SK-N-SH treated with all-trans-retinoic acid at 6 μM for 48 hours (cell line): Measurements from ENCODE around the gene PRKRIP1.

Experiments used
- ATAC-seq: fragments of 200-7000 bp; cut with Tn5 transposase; 3 replicates; pipeline ENCODE4 v1.9.1; 2020; ENCODE audit warnings: mild to moderate bottlenecking, moderate library complexity
- ARNTL ChIP-seq: fragments of 450-650 bp; formaldehyde crosslinking; IDR thresholded peaks from 2 replicates; pipeline ENCODE4 v1.5.0; 2020; ENCODE audit warnings: low read depth, mild to moderate bottlenecking, moderate library complexity, borderline replicate concordance
- BACH2 ChIP-seq: fragments of 250-450 bp; sonication (Bioruptor Pico); IDR thresholded peaks from 2 replicates; pipeline ENCODE4 v1.9.0; 2021; ENCODE audit warnings: mild to moderate bottlenecking, borderline replicate concordance
- CSDC2 ChIP-seq: fragments of 250-450 bp; sonication (Bioruptor Pico); IDR thresholded peaks from 2 replicates; pipeline ENCODE4 v1.5.0; 2020; ENCODE audit warnings: mild to moderate bottlenecking, moderate library complexity
- ESRRG ChIP-seq: fragments of 250-450 bp; sonication (Bioruptor Pico); IDR thresholded peaks from 2 replicates; pipeline ENCODE4 v1.6.1; 2021; ENCODE audit warnings: mild to moderate bottlenecking
- GLIS3 ChIP-seq: fragments of 250-450 bp; sonication (Bioruptor Pico); IDR thresholded peaks from 2 replicates; pipeline ENCODE4 v1.5.0; 2020; ENCODE audit warnings: mild to moderate bottlenecking, moderate library complexity
- OSR1 ChIP-seq: fragments of 250-450 bp; sonication (Bioruptor Pico); IDR thresholded peaks from 2 replicates; pipeline ENCODE4 v1.8.0; 2022; ENCODE audit warnings: moderate library complexity, mild to moderate bottlenecking, inconsistent platforms
- RARB ChIP-seq: fragments of 250-450 bp; sonication (Bioruptor Pico); IDR thresholded peaks from 2 replicates; pipeline ENCODE4 v1.8.0; 2021; ENCODE audit warnings: mild to moderate bottlenecking, moderate library complexity
- SNAI2 ChIP-seq: fragments of 250-450 bp; sonication (Bioruptor Pico); IDR thresholded peaks from 2 replicates; pipeline ENCODE4 v1.5.0; 2020; ENCODE audit warnings: mild to moderate bottlenecking, moderate library complexity
- TOX ChIP-seq: fragments of 250-450 bp; sonication (Bioruptor Pico); IDR thresholded peaks from 2 replicates; pipeline ENCODE4 v1.8.0; 2021; ENCODE audit warnings: mild to moderate bottlenecking, moderate library complexity, borderline replicate concordance
- ZC3H10 ChIP-seq: fragments of 250-450 bp; sonication (Bioruptor Pico); IDR thresholded peaks from 2 replicates; pipeline ENCODE4 v1.5.1; 2021; ENCODE audit warnings: mild to moderate bottlenecking, moderate library complexity
- ZFP3 ChIP-seq: fragments of 250-450 bp; sonication (Bioruptor Pico); IDR thresholded peaks from 2 replicates; pipeline ENCODE4 v1.5.0; 2020; ENCODE audit warnings: mild to moderate bottlenecking, moderate library complexity
- ZFP30 ChIP-seq: fragments of 450-650 bp; formaldehyde crosslinking; IDR thresholded peaks from 2 replicates; pipeline ENCODE4 v1.5.0; 2022; ENCODE audit warnings: mild to moderate bottlenecking, moderate library complexity
- ZNF565 ChIP-seq: fragments of 450-650 bp; formaldehyde crosslinking; conservative IDR thresholded peaks from 2 replicates; pipeline ENCODE4 v1.5.0; 2020; ENCODE audit warnings: low read depth, mild to moderate bottlenecking, moderate library complexity
- ZNF70 ChIP-seq: fragments of 450-650 bp; formaldehyde crosslinking; IDR thresholded peaks from 2 replicates; pipeline ENCODE4 v1.5.0; 2020; ENCODE audit warnings: mild to moderate bottlenecking, moderate library complexity
- ZNF8 ChIP-seq: fragments of 450-650 bp; formaldehyde crosslinking; IDR thresholded peaks from 2 replicates; pipeline ENCODE4 v1.5.0; 2020; ENCODE audit warnings: mild to moderate bottlenecking, moderate library complexity
- TF ChIP-seq, protein P1 (sequence below): fragments of 250-450 bp; sonication (Bioruptor Pico); IDR thresholded peaks from 2 replicates; pipeline ENCODE4 v1.8.0; 2021; ENCODE audit warnings: low read depth, mild to moderate bottlenecking, moderate library complexity, borderline replicate concordance
- TF ChIP-seq, protein P2 (sequence below): fragments of 250-450 bp; sonication (Bioruptor Pico); IDR thresholded peaks from 2 replicates; pipeline ENCODE4 v1.5.1; 2021; ENCODE audit warnings: mild to moderate bottlenecking, moderate library complexity
- TF ChIP-seq, protein P3 (sequence below): fragments of 250-450 bp; sonication (Bioruptor Pico); IDR thresholded peaks from 2 replicates; pipeline ENCODE4 v1.5.0; 2020; ENCODE audit warnings: mild to moderate bottlenecking, moderate library complexity
- TF ChIP-seq, protein P4 (sequence below): fragments of 250-450 bp; sonication (Bioruptor Pico); IDR thresholded peaks from 2 replicates; pipeline ENCODE4 v1.5.1; 2020; ENCODE audit warnings: low read depth, mild to moderate bottlenecking, moderate library complexity
- TF ChIP-seq, protein P5 (sequence below): fragments of 250-450 bp; sonication (Bioruptor Pico); IDR thresholded peaks from 2 replicates; pipeline ENCODE4 v1.8.0; 2020; ENCODE audit warnings: mild to moderate bottlenecking, moderate library complexity, borderline replicate concordance

Gene PRKRIP1

DNA sequence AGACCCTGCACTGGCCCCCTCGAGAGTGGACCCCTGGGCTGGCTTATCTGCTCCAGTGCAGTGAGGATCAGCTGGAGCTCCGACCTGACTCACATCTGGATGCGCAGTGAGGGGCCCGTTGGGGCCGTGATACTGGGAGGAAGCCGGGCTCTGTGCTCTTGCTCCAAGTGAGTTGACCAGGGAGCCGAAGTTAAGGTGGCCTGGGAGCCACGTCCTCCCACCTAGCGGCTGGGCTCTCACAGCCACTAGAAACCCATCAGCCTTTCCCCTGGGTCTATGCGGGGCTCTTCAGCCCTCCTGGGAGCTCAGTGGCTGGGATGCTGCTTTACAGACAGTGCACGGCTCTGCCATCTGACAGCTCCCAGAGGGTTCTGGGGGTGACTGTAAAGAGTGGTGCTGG is 59.4 kb downstream of the PRKRIP1 start (continued):
- TF ChIP-seq, protein P1, sequence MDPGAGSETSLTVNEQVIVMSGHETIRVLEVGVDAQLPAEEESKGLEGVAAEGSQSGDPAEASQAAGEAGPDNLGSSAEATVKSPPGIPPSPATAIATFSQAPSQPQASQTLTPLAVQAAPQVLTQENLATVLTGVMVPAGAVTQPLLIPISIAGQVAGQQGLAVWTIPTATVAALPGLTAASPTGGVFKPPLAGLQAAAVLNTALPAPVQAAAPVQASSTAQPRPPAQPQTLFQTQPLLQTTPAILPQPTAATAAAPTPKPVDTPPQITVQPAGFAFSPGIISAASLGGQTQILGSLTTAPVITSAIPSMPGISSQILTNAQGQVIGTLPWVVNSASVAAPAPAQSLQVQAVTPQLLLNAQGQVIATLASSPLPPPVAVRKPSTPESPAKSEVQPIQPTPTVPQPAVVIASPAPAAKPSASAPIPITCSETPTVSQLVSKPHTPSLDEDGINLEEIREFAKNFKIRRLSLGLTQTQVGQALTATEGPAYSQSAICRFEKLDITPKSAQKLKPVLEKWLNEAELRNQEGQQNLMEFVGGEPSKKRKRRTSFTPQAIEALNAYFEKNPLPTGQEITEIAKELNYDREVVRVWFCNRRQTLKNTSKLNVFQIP = no peak
- TF ChIP-seq ZNF70 (CRISPR knock-in tag) (no peak), CSDC2 (no peak), ZNF565 (CRISPR knock-in tag) (no peak), ESRRG (CRISPR knock-in tag) (no peak), ZNF8 (CRISPR knock-in tag) (no peak)
- TF ChIP-seq, all 23 proteins: peak for 0

DNA sequence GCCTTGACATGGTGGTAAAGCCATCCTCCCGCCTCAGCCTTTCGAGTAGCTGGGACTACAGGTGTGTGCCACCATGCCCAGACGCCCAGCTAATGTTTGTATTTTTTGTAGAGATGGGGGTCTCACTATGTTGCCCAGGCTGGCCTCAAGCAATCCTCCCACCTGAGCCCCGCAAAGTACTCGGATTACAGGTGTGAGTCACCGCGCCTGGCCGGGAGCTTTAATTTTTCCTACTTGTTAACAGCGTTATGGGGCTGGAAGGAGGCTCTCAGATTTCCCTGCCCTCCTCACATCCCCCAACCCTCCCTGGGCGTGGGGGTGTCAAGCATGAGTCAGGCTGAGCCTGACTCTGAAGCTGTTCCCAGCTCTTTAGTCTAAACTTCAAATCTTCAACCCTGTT is 60.2 kb downstream of the PRKRIP1 start:
- ATAC-seq = peak; percentile 73
- TF ChIP-seq, protein P2, sequence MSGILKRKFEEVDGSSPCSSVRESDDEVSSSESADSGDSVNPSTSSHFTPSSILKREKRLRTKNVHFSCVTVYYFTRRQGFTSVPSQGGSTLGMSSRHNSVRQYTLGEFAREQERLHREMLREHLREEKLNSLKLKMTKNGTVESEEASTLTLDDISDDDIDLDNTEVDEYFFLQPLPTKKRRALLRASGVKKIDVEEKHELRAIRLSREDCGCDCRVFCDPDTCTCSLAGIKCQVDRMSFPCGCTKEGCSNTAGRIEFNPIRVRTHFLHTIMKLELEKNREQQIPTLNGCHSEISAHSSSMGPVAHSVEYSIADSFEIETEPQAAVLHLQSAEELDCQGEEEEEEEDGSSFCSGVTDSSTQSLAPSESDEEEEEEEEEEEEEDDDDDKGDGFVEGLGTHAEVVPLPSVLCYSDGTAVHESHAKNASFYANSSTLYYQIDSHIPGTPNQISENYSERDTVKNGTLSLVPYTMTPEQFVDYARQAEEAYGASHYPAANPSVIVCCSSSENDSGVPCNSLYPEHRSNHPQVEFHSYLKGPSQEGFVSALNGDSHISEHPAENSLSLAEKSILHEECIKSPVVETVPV (CRISPR knock-in tag) = no peak
- TF ChIP-seq RARB (CRISPR knock-in tag) (no peak), ZFP30 (CRISPR knock-in tag) (no peak), ZNF8 (CRISPR knock-in tag) (no peak), GLIS3 (no peak), ESRRG (CRISPR knock-in tag) (no peak), ZC3H10 (CRISPR knock-in tag) (no peak), ZFP3 (no peak), TOX (CRISPR knock-in tag) (no peak), CSDC2 (no peak), OSR1 (CRISPR knock-in tag) (no peak), ARNTL (CRISPR knock-in tag) (no peak), ZNF70 (CRISPR knock-in tag) (no peak)
- TF ChIP-seq, protein P3, sequence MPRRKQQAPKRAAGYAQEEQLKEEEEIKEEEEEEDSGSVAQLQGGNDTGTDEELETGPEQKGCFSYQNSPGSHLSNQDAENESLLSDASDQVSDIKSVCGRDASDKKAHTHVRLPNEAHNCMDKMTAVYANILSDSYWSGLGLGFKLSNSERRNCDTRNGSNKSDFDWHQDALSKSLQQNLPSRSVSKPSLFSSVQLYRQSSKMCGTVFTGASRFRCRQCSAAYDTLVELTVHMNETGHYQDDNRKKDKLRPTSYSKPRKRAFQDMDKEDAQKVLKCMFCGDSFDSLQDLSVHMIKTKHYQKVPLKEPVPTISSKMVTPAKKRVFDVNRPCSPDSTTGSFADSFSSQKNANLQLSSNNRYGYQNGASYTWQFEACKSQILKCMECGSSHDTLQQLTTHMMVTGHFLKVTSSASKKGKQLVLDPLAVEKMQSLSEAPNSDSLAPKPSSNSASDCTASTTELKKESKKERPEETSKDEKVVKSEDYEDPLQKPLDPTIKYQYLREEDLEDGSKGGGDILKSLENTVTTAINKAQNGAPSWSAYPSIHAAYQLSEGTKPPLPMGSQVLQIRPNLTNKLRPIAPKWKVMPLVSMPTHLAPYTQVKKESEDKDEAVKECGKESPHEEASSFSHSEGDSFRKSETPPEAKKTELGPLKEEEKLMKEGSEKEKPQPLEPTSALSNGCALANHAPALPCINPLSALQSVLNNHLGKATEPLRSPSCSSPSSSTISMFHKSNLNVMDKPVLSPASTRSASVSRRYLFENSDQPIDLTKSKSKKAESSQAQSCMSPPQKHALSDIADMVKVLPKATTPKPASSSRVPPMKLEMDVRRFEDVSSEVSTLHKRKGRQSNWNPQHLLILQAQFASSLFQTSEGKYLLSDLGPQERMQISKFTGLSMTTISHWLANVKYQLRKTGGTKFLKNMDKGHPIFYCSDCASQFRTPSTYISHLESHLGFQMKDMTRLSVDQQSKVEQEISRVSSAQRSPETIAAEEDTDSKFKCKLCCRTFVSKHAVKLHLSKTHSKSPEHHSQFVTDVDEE (CRISPR knock-in tag) = no peak
- TF ChIP-seq, protein P1 = no peak
- TF ChIP-seq, protein P4, sequence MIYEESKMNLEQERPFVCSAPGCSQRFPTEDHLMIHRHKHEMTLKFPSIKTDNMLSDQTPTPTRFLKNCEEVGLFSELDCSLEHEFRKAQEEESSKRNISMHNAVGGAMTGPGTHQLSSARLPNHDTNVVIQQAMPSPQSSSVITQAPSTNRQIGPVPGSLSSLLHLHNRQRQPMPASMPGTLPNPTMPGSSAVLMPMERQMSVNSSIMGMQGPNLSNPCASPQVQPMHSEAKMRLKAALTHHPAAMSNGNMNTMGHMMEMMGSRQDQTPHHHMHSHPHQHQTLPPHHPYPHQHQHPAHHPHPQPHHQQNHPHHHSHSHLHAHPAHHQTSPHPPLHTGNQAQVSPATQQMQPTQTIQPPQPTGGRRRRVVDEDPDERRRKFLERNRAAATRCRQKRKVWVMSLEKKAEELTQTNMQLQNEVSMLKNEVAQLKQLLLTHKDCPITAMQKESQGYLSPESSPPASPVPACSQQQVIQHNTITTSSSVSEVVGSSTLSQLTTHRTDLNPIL (CRISPR knock-in tag) = no peak

DNA sequence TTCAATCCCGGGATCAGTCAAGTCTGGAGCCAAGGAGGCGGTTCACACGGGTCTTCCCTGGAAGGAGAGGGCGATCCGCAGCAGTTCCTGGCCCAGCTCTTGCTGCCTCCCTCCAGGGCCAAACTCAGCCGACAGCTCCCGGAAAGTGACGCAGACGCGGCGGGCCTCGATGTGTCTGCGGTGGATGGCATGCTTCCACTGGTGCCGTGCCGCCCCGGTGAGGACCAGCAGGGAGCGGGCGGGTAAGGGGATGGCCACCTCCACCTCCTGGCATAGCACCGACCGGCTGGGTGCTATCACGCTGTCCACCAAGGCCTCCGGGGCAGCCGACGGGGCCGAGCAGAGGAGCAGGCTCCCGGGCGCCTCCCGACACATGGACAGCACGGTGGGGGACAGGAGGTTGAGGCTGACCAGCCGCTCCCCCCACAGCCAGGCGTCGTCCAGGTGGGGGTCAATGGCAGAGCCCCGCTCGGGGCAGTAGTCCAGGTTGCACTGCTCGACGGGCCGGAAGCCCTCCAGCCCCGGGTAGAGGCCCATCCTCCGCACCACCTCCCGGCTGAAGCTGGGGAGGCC is 61.3 kb downstream of the PRKRIP1 start:
- no peak for ATAC-seq
- no peak for TF ChIP-seq ZNF565 (CRISPR knock-in tag)
- TF ChIP-seq ZNF8 (CRISPR knock-in tag) = no peak
- TF ChIP-seq ZFP30 (CRISPR knock-in tag) = no peak
- TF ChIP-seq TOX (CRISPR knock-in tag) = no peak
- TF ChIP-seq, protein P5, sequence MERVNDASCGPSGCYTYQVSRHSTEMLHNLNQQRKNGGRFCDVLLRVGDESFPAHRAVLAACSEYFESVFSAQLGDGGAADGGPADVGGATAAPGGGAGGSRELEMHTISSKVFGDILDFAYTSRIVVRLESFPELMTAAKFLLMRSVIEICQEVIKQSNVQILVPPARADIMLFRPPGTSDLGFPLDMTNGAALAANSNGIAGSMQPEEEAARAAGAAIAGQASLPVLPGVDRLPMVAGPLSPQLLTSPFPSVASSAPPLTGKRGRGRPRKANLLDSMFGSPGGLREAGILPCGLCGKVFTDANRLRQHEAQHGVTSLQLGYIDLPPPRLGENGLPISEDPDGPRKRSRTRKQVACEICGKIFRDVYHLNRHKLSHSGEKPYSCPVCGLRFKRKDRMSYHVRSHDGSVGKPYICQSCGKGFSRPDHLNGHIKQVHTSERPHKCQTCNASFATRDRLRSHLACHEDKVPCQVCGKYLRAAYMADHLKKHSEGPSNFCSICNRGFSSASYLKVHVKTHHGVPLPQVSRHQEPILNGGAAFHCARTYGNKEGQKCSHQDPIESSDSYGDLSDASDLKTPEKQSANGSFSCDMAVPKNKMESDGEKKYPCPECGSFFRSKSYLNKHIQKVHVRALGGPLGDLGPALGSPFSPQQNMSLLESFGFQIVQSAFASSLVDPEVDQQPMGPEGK = no peak
- no peak for TF ChIP-seq BACH2 (CRISPR knock-in tag)
- TF ChIP-seq SNAI2 (CRISPR knock-in tag) = no peak
- TF ChIP-seq ZFP3 = no peak
- TF ChIP-seq ZNF70 (CRISPR knock-in tag) = no peak
- TF ChIP-seq CSDC2 = no peak
- TF ChIP-seq, protein P2 (CRISPR knock-in tag) = no peak
- TF ChIP-seq ESRRG (CRISPR knock-in tag) = no peak
